GM19467 (cell line): ENCODE results near the gene PRPS1.
"Not testable (repeated sequence)": the region's sequence is repeated elsewhere in the genome, so short reads cannot be mapped to it uniquely, and the experiment has no call there.

Experiments used
- ATAC-seq: cut with Tn5 transposase; IDR thresholded peaks from one replicate; pipeline ENCODE4 v1.9.1; 2021; ENCODE audit warnings: mild to moderate bottlenecking, moderate library complexity; ENCODE audit not compliant: unreplicated experiment

PRPS1 gene

GRCh38 chrX:107627838-107628661 is at the start of gene PRPS1:
TSS of gene PRPS1 (plus strand) at chrX:107628510. CDS start at chrX:107628629, 119 bp downstream.
- ATAC-seq = peak; percentile 100

DNA sequence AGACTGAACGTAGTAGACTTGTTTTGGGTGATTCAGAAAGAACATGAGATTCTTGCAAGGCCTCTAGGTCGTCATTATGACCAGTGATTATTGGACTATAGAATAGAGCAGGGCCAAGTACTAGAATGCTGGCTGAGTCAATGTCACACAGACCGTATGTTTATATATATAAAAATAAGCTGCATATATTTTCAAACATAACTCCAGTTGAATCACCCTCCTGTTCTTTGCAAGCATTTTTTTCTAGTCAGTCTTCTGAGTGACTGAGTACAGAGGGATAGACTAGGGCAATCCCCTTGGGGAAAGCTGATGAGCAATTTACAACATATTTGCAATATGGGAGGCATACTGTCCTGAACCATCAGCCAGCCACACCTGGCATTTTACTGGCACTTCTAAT is 48.4 kb upstream of the PRPS1 start:
- no peak for ATAC-seq

- ATAC-seq = no peak
These were observed 46.4 kb upstream of the PRPS1 start for GRCh38 chrX:107581923-107582322.

- no peak for ATAC-seq
These were observed 39.1 kb upstream of the PRPS1 start for GRCh38 chrX:107589243-107589642.

DNA sequence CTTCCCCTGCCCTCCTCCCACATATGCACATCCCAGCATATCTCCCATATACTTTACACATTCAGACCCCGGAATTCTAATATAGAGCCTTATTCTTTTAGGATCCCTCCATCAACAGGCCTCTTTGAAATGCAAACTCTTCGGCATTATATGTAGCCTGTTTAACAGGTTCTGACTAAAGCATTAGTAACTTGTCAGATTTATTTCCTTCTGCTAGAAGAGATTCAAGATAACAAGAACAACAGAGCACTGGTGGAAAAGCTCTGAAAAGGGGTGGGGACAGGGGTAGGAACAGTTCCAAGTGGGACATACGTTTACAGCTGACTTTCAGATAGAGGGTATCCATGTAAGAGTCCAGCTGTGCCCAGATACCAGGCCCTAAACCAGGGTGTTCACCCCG is 31.7 kb upstream of the PRPS1 start:
- ATAC-seq = no peak

DNA sequence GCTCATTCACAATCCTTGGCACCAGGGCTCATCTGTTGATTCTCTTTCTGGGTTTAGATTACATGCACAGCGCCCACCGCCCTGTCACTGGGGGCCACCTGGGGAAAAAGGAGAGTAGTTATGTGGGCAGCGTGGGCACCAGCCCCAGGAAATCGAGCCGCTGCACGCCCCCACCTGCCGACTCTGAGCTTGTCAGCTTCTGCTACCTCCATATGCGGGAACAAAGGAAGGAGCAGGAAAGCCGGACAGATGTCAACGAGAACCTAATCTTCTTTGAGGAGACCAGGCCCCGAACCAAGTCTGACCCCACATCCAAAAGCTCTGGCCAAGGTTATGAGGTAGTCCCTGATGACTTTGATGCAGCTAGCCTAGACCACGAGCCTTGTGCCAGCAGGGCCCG is 31.0 kb upstream of the PRPS1 start:
- ATAC-seq = no peak

- ATAC-seq = no peak
These were observed 30.5 kb upstream of the PRPS1 start for GRCh38 chrX:107597791-107598190.

DNA sequence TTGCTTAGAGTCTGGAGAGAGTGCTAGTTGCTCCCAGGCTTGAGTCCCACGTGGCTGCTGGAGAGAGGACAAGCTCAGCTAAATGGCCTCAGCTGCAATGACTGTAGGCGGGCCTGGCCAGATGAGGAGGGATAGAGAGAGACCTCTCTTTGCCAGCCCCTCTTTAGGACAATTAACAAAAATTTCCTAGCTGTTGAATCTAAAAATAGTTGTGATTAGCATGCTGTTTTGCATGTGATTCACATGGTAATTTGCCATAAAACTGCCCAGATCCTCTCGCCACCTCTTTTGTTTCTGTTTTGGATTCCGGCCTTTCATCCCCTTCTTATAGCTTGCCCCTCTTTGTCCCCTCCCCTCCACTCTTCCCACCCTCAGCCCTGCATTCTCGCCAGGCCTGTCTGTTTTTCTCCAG is 28.9 kb upstream of the PRPS1 start:
- ATAC-seq = no peak

DNA sequence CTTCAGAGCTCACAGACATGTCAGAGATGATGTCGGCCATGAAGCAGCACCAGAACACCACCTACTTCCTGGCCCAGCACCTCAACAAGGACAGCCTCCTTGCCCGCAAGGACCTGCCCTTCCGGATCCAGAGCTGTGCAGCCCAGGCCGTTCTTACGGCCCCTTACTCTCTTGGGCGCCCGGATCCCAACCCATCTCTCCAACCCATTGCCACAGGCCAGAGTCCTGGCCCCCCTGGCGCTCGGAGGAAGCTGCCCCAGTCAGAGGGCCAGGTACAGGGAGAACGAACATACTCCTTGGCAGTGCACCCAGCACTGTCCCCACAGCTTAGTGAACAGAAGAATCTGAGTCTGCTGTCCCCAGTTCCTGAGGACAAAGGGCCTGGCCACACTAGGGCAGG is 27.9 kb upstream of the PRPS1 start:
- ATAC-seq = no peak

- ATAC-seq = no peak
These were observed 27.0 kb upstream of the PRPS1 start for GRCh38 chrX:107601326-107601725.

DNA sequence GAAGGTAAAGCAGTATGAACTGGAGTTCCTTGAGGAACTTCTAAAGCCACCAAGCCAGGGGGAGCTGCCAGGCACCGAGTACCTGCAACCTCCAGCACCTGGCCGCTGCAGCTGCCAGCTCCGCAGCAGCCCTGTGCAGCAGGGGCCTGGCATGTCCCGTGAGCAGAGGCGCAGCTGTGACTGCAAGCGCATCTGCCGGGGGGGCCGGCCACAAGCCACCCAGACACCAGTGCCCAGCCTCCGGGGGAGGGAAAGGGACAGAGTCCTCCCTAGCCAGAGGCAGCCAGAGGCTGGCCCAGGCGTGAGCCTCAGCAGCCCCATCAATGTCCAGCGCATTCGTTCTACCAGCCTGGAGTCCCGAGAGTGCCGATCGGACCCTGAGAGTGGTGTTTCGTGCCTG is 26.6 kb upstream of the PRPS1 start:
- ATAC-seq = no peak

GRCh38 chrX:107602694-107603239 is 25.5 kb upstream of the PRPS1 start:
- ATAC-seq = no peak

GRCh38 chrX:107603429-107604159 is 24.7 kb upstream of the PRPS1 start:
- ATAC-seq = no peak

GRCh38 chrX:107609061-107609460 is 19.2 kb upstream of the PRPS1 start:
- ATAC-seq = not testable (repeated sequence)

- no peak for ATAC-seq
These were observed 17.6 kb upstream of the PRPS1 start for GRCh38 chrX:107610667-107611066.

GRCh38 chrX:107619885-107620322 is 8.4 kb upstream of the PRPS1 start:
- no peak for ATAC-seq

- ATAC-seq = no peak
These were observed 3.4 kb upstream of the PRPS1 start for GRCh38 chrX:107624893-107625292.

- ATAC-seq = no peak
These were observed 2.6 kb upstream of the PRPS1 start for GRCh38 chrX:107625739-107626138.

DNA sequence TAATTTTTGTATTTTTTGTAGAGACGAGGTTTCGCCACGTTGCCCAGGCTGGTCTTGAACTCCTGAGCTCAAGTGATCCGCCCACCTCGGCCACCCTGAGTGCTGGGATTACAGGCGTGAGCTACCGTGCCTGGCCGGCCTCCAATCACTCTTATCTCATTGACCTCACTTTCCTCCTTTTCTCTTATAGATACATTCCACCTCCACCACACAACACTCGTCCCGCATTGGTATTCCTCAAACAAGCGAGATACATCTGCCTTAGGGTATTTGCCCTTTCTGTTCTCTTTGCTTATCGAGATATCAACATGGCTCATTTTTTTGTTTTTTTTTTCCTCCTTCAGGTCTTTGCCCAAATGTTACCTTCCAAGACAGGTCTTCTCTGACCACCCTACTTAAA is 1.8 kb upstream of the PRPS1 start:
- ATAC-seq = no peak

- ATAC-seq = no peak
These were observed 1.4 kb upstream of the PRPS1 start for GRCh38 chrX:107626916-107627315.

DNA sequence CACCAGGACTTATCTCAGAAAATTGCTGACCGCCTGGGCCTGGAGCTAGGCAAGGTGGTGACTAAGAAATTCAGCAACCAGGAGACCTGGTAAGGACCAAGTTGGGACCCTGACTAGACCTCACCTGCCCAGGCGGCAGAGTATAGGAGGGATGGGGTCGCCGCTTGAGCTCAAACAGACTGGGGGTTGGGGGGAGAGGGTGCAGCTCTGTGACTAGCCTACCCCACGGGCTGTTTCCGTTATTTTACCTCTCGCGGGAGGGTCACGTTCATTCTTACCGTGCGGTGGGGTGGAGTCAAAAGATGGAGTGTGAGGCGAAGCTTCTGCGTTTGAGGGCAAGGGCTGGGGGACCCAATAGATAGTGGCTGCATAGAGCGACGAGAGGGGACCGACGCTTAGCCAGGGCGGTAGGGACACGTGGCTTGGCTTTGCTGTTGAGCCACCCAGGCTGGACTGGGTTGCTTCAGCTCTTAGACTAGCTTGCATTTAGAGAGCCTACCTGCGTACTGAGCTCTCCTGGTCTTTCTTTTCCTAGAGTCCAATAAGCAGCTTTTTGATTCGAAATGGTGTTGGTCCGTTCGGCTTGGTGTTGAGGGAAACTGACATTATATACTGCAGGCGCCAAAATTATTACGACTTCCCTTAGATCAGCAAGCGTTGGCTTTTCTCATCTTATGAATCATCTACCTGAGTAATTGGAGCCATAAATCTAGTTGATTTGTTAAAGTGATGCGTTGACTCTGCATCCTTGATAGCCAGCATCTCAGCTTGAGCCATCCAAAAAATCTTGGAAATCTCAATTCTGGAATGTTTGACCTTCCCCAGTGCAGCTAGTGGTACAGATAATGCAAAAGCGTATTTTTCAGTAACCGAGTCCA is 591 bp downstream of the PRPS1 start:
- ATAC-seq = peak; percentile 36
